ENCODE measurements around the gene ZNF592.

DNA sequence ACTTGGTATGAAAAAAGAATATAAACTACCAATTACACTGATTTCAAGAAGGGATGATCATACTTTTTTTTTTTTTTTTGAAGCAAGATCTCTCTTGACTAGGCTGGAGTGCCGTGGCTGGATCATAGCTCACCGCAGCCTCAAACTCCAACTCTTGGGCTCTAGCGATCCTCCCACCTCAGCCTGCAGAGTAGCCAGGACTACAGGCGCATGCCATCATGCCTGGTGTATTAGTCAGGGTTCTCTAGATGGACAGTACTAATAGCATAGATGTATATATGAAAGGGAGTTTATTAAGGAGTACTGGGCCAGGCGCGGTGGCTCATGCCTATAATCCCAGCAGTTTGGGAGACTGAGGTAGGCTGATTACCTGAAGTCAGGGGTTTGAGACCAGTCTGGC lies 21.0 kb upstream of the ZNF592 start:
- TF ChIP-seq, protein P1, sequence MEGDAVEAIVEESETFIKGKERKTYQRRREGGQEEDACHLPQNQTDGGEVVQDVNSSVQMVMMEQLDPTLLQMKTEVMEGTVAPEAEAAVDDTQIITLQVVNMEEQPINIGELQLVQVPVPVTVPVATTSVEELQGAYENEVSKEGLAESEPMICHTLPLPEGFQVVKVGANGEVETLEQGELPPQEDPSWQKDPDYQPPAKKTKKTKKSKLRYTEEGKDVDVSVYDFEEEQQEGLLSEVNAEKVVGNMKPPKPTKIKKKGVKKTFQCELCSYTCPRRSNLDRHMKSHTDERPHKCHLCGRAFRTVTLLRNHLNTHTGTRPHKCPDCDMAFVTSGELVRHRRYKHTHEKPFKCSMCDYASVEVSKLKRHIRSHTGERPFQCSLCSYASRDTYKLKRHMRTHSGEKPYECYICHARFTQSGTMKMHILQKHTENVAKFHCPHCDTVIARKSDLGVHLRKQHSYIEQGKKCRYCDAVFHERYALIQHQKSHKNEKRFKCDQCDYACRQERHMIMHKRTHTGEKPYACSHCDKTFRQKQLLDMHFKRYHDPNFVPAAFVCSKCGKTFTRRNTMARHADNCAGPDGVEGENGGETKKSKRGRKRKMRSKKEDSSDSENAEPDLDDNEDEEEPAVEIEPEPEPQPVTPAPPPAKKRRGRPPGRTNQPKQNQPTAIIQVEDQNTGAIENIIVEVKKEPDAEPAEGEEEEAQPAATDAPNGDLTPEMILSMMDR (IDR thresholded peaks at IDR 0.05): no peak
- no peak for TF ChIP-seq POLR2A (IDR thresholded peaks at IDR 0.05)

Measured in sigmoid colon (tissue), 3 donors.